T-helper 1 cell (primary cell): ENCODE measurements around the gene PRSS12.
"Not testable (repeated sequence)": the region's sequence is repeated elsewhere in the genome, so short reads cannot be mapped to it uniquely, and the experiment has no call there.

Source experiments
- DNase-seq, 5 donors: peaks; one replicate each; pipeline ENCODE4 v3.0.0-alpha.2; 2012 to 2020
- total RNA-seq, 4 donors: gene quantifications; one replicate each; lab custom pipeline; 2026; lab: John Stamatoyannopoulos, UW

Gene PRSS12
- total RNA-seq: 0 reads per million in 4 donors

GRCh38 chr4:118352843-118353533 is at the start of gene PRSS12:
PRSS12 (minus strand) TSS chr4:118353003; CDS start chr4:118352720, 283 bp downstream.
- DNase-seq: peak; percentile 10 to 64 (median 34)

GRCh38 chr4:118400356-118400755 is 47.6 kb upstream of the PRSS12 start:
- DNase-seq: no peak

- not testable (repeated sequence) for DNase-seq
Observed at GRCh38 chr4:118399883-118400282, 47.1 kb upstream of the PRSS12 start.

- no peak for DNase-seq
Observed at GRCh38 chr4:118398226-118399090, 45.7 kb upstream of the PRSS12 start.

- DNase-seq: no peak
Observed at GRCh38 chr4:118397623-118397979, 44.8 kb upstream of the PRSS12 start.

GRCh38 chr4:118396881-118397622 is 44.2 kb upstream of the PRSS12 start:
- DNase-seq: no peak

- DNase-seq: no peak
Observed at GRCh38 chr4:118395057-118395644, 42.3 kb upstream of the PRSS12 start.

GRCh38 chr4:118392509-118392908 is 39.7 kb upstream of the PRSS12 start:
- not testable (repeated sequence) for DNase-seq

- DNase-seq: no peak
Observed at GRCh38 chr4:118390121-118390520, 37.3 kb upstream of the PRSS12 start.

- no peak for DNase-seq
Observed at GRCh38 chr4:118389721-118390120, 36.9 kb upstream of the PRSS12 start.

GRCh38 chr4:118388606-118389005 is 35.8 kb upstream of the PRSS12 start:
- DNase-seq: no peak

GRCh38 chr4:118381902-118382301 is 29.1 kb upstream of the PRSS12 start:
- DNase-seq: no peak

GRCh38 chr4:118373614-118374255 is 20.9 kb upstream of the PRSS12 start:
- no peak for DNase-seq

GRCh38 chr4:118372251-118372650 is 19.4 kb upstream of the PRSS12 start:
- DNase-seq: no peak

GRCh38 chr4:118369231-118369630 is 16.4 kb upstream of the PRSS12 start:
- no peak for DNase-seq

GRCh38 chr4:118367872-118368271 is 15.1 kb upstream of the PRSS12 start:
- DNase-seq: no peak

- DNase-seq: no peak
Observed at GRCh38 chr4:118367361-118367760, 14.6 kb upstream of the PRSS12 start.

- DNase-seq: no peak
Observed at GRCh38 chr4:118363166-118363565, 10.4 kb upstream of the PRSS12 start.

GRCh38 chr4:118361192-118361591 is 8.4 kb upstream of the PRSS12 start:
- no peak for DNase-seq

- DNase-seq: no peak
Observed at GRCh38 chr4:118360106-118360505, 7.3 kb upstream of the PRSS12 start.

- DNase-seq: no peak
Observed at GRCh38 chr4:118357601-118358000, 4.8 kb upstream of the PRSS12 start.

- DNase-seq: no peak
Observed at GRCh38 chr4:118356731-118357130, 3.9 kb upstream of the PRSS12 start.
